Body of pancreas (tissue), 4 donors: ENCODE measurements around the gene ROCK2.

ENCODE experiments used
- CTCF ChIP-seq, 7 experiments: fragments of 450-650 bp in 4 of 7; fragments of 200-600 bp in 3 of 7; sonication (generic) in 3 of 7; IDR thresholded peaks; one replicate each; pipeline ENCODE4 v1.5.1; 2016 to 2019; ENCODE audit warnings: antibody characterized with exemption in 7 of 7
- POLR2A ChIP-seq, 3 donors: fragments of 450-650 bp; IDR thresholded peaks; one replicate each; pipeline ENCODE4 v1.6.1; 2016; ENCODE audit warnings: antibody characterized with exemption in 3 of 3, mild to moderate bottlenecking in 2 of 3

GRCh38 chr2:11260979-11261378, 83.5 kb downstream of the ROCK2 start:
- TF ChIP-seq POLR2A (IDR thresholded peaks at IDR 0.05), result no peak
- no peak for TF ChIP-seq CTCF (IDR thresholded peaks at IDR 0.05)
